Stimulated activated CD4-positive, alpha-beta T cell treated with anti-CD3 and anti-CD28 coated beads, Interleukin-1b, Interleukin-23, amount 100 ng/mL, for 24 hours (primary cell): ENCODE data around the gene PALD1.

Experiments
- DNase-seq, 4 experiments: peaks; one replicate each; pipeline ENCODE4 v3.0.0-alpha.2; 2020; ENCODE audit warnings: low read depth in 4 of 4, low spot score in 1 of 4

PALD1 gene

DNA sequence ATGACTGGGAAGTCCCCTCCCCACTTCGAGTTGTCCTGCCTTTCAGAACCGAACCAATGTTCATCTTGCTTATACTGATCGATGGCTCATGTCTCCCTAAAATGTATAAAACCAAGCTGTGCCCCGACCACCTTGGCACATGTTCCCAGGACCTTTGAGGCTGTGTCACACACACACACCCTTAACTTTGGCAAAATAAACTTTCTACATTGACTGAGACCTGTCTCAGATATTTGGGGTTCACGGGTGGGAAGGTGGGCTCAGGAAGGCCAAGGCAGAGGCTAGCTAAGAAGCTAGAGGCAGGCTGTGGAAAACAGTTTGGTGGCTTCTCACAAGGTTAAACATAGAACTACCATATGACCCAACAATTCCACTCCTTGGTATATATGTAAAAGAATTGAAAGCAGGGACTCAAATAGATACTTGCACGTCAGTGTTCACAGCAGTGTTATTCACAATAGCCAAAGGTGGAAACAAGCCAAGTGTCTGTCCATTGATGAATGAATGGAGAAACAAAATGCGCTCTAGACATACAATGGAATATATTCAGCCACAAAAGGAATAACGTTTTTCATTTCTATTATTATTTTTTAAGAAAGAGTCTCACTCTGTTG lies 108.6 kb downstream of the PALD1 start:
- no peak for DNase-seq

DNA sequence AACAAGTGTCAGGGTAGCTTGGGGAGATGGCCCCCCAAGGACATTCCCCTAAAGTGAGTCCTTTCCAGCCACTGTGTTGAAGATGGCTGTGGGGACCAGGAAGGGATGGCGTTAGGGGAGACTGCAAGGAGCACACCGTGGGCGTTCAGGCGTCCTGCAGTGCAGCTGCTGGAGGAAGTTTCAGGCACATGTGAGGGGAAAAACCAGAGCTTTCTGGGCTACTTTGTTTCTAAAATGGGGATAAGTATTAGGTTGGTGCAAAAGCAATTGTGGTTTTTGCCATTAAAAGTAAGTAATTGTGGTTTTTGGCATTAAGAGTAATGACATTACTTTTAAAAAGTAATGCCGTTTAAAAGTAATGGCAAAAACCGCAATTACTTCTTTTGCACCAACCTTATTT lies 109.7 kb downstream of the PALD1 start:
- DNase-seq = no peak

DNA sequence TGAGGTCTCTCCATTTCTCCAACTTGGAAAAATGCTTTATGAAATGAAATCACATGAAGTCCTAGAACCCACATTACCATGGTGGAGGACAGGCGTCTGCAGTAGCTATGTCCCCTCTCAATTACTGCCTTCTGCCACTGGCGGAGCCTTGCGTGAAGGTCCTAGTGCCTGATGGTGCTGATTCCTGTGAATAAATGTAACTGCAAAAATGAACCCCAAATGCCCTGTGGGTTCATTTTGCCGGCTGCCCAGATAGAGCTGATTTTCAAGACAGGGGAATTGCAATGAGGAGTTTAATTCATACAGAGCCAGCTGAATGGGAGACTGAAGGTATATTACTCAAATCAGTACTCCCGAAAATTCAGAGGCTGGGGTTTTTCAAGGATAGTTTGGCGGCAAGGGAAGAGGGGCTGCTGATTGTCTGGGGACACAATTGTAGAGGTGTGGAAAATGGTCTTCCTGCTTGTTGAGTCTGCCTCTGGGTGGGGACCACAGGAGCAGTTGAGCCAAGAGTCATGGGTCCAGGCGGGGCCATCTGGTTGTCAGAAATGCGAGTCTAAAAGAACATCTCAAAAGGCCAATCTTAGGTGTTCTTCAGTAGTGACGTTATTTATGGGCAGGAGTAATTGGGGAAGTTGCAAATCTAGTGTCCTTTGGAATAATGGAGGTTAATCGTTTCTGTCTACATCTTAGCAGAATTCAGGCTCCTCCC lies 110.4 kb downstream of the PALD1 start:
- DNase-seq = no peak

DNA sequence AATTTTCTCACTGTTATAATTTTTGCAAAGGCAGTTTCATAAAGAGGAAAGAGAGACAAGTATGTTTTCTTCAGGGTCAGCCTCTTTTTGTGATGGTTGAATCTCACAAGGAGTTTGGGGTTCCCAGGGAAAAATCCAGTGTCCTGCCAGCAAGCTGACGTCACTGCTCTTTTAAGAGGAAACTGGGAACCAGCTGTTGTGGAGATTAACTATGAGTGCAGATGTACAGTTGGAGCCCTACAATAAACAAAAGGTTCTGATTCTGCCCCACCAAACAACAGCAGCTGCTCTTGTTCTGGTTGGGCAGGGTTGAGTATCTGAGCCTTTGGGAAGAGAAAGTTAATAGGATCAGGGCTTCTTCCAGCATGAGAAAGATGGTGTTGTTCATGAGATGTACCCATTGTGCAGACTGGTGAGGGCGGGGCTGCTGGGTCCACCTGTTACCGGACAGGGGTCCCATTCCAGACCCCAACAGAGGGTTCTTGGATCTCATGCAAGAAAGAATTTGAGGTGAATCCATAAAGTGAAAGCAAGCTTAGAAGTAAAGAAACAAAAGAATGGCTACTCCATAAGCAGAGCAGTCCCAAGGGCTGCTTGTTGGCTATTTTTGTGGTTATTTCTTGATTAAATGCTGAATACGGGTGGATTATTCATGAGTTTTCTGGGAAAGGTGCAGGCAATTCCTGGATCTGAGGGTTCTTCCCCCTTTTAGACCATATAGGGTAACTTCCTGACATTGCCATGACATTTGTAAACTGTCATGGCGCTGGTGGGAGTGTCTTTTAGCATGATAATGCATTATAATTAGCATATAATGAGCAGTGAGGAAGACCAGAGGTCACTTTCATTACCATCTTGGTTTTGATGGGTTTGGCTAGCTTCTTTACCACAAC lies 111.4 kb downstream of the PALD1 start:
- no peak for DNase-seq

DNA sequence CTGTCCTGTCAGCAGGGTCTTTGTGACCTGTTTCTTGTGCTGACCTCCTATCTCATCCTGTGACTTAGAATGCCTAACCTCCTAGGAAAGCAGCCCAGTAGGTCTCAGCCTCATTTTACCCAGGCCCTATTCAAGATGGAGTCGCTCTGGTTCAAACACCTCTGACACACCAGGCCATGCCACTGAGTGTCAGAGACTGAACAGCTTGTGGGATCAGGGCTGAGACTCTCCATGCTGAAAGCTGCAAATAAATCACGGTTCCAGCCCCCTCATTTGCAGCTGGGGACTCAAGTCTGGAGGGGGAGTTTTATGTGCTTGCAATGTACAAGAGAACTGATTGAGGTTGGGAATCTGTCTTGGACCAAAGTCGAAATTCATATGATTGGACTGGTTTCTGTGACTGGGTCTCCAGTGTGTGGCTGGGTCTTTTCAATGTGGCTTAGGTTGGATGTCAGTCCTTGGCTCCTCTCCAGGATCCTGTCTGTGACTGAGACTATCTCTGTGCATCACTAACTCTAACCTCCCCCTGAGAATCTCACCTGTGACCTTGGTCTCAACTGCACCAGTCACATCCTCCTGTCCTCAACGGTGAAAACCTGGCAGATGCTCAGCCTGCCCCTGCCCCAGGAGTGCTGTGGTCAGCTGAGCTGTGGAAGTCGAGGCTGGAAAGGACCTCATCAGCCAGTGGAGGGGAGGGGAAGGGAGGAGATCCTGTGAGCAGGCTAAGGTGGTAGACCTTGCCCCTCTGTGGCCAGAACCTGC lies 112.3 kb downstream of the PALD1 start:
- no peak for DNase-seq

DNA sequence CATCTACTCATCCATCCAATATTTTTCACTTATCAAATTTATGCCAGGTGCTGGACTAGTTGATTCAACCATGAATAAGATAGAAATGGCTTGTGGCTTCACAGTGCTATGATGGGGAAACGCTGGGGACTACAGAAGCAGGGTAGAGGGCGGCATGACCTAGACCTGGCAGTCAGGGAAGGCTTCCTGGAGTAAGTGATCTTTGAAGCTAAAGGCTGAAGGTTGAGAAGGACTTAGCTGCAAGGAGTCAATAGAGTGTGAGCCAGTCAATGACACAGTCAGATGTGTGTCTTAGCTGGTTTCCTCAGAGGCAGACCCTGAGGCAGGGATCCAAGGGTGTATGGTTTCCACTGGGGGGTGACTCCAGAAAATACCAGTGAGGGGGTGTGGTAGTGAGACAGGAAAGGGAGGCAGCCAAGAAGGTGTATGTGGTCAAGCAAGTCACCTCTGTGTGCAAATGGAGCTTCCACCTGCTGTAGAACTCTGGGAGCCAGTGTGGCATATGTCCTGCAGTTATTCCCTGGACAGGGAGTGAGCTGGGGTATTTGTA lies 113.7 kb downstream of the PALD1 start:
- no peak for DNase-seq

DNA sequence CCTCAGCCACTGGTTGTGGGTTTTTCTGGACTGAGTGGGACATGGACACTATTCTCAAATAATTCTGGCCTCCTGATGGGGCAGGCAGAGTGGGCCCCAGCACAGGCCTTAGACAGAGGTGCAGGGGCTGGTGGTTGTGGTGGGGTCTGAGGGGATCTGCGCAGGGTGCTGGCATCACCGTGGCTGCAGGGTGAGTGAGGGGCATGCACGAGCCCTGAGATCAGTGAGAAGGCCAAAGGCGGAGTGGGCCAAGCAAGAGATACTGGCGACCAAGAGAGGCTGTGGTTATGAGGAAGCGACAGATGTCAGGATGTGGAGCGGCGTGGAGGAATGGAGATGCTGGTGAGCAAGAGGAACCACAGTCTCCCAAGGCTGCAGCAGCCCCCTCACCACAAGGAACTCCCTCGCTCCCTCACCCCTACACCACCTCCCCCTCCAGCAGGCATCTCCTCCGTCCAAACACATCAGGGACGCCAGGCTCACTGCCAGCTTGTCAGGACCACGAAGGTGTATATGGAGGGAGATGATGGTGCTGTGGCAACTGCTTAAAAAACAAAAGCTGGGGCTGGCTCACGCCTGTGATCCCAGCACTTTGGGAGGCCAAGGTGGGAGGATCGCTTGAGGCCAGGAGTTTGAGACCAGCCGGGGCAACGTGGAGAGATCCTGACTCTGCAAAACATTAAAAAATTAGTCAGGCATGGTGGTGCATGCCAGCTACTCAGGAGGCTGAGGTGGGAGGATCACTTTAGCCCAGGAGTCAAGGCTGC lies 114.4 kb downstream of the PALD1 start:
- DNase-seq = no peak

DNA sequence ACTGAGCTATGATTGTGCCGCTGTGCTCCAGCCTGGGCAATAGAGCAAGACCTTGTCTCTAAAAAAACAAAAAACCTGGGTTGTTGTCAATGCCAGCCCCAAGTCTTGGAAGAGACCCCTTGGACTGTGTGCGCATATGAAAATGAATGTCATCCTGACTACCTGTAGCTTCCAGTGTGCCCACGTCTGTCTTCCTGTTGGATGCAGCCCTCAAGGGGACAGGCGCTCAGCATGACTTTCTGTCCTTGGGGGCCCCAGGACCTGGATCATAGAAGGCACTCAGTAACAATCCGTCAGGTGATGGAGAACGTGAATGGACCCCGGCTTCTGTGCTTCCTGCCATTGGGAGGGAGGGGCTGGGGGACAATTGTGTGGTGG lies 114.9 kb downstream of the PALD1 start:
- no peak for DNase-seq

DNA sequence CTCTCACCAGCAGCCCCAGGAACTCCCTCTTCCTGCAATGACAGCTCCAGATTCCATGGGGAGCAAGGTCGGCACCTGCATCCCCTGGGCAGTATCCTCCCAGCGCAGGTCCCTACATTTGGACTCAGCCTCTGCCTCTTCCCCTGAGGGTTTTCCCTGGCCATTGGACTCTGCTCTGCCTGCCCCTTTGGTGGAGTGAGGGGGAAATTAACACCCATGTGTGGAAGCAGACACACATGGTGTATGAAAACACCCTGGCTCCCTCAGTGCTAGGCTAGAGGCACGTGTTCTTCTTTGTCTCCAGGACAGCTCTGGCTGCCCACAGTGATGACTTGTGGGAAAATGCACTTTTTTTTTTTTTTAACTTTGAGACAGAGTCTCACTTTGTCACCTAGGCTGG lies 115.6 kb downstream of the PALD1 start:
- no peak for DNase-seq

DNA sequence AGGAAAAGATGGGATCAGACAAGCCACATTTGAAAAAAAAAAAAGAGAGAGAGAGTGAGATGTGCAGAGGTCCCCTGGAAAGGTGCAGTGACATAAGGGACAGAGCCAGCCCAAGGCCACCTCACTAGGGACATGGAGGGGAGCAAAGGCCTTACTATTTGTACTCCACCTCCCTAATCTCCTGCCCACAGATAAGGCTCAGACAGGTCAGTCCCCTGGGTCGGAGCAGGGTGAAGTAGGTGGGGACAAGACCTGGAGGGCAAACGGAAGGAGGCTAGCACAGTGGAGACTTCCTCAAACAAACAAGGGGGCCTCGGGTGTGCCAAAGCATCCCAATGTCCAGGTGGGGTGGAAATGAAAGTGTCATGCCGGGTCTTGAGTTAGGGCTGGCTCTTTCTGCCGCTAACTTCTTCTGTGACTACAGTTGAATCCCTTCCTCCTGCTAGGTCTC lies 117.0 kb downstream of the PALD1 start:
- DNase-seq = no peak

DNA sequence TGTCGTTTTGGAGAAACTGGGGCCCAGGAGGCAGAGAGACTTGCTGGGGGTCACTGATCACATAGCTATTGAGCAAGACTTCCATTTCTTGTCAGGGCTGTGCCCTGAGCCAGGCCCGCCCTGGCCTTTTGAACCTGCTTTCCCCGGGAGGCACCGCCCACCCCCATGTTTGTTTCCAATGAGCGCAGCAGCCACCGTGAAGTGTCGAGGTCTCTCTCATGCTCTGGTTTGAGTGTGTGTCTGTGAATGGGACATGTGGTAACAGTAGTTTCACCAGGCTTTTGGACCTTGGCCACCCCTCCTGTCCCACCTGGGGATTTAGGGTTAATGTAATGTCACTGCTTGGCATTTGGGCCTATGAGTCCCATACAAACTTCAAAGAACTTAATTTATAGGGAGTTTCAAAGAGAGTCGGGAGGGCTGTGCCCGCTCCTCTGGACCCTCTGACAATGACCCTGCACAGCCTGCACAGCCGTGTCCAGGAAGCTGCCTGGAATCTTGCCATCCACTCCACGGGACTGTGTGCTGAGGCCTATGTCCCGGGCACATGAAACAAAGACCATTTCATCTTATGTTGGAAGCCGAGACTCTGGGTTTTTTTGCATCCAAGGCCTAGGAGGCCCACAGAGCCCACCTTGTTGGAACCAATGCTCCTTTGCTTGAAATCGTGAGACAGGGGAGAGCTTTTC lies 117.7 kb downstream of the PALD1 start:
- no peak for DNase-seq

DNA sequence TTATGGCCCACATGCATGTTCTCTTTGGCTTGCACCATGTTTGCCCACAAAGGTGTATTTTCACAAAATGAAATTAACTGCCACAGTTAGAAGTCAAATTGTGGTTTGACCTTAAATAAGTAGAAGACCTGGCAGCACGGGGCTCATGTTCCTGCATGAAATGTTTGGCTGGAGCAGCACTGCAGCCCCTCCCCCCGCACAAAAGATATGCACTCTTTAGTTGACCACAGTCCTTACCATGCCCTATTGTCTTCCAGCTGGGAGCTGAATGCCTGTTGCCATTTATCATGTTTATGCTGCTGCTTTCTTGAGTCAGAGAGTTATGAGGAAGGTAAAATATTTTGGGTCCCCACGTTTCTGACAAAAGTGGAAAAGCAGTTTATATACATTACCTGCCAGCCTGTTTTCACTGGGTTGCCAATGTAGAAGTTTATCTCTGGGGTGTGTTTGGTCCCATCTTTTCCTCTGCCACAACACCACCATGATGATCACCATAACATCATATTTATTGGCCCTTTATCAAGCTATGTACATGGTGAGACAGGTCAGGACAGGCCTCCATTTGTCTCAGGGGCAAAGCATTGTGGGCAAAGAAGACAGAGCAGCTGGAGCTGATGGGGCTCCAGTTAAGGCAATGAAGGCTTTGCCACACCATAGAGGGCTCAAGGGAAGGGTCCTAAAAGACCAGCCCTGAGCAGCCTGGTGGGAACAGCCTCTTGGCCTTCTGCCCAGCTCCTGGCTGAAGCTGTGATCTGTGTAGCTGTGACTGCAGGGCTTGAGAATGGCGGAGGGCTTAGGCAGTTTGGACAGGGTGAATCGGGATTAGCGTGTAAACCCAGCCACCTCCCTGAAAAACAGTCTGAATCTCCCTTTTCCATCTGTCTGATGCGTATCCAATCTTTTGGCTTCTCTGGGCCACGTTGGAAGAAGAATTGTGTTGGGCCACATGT lies 118.6 kb downstream of the PALD1 start:
- no peak for DNase-seq

DNA sequence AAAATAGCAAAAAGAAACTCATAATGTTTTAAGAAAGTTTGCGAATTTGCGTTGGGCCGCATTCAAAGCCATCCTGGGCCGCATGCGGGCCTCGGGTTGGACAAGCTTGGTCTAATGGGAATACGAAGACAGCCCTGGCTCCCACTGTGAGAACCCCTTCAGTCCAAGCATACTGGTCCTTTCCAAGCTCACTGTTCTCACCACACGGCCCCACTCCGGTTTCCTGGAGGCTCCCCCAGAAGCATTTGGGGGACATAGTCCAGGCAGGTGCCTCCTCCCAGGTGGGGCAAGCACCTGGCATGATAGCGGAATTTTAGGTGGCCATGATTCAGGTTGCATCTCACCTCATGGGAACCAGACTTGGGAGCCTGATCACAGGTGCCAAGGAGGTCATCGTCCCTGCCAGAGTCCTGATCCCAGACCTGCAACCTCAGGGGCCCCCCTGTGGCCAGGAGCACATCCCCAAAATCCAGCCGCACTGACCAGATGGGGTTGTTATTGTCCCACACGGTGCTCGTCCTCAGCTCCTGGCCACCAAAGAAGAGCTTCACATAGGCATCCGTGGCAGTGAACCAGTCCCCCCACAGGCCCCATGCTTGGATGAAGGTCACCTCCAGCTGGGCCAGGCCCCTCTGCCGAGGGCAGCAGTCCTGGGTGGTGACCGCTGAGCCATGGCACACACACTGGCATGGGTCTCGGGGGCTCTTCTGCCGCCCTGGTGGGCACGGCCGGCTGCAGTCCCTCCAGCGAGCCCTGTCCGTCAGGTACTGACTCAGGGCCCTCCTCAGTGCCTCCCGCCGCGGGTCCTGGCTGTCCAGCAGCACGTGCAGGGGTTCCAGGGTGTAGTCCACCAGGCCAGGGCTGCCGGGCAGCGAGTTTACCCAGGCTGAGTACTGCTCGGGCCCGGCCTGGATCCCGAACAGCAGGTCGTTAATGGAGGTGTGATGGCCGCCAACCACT lies 119.6 kb downstream of the PALD1 start:
- no peak for DNase-seq

DNA sequence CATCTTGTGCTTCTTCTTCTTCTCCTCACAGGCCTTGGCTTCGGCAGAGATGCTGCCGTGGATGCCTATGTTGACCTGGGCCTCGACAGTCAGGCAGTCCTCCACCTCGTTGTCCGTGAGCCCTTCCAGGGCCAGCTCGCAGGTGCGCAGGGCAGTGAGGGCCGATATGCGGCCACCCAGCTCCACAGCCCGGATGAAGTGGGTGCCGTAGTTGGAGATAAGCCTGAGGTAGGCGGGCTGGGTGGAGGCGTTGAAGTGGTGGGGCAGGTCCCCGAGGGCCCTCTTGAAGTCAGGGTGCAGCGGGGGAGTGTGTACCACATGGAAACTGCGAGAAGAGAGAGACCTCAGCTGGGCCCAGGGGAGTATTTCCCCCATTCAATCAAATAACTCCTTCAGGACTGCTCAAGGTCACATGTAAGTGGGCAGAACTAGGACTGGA lies 120.3 kb downstream of the PALD1 start:
- no peak for DNase-seq

DNA sequence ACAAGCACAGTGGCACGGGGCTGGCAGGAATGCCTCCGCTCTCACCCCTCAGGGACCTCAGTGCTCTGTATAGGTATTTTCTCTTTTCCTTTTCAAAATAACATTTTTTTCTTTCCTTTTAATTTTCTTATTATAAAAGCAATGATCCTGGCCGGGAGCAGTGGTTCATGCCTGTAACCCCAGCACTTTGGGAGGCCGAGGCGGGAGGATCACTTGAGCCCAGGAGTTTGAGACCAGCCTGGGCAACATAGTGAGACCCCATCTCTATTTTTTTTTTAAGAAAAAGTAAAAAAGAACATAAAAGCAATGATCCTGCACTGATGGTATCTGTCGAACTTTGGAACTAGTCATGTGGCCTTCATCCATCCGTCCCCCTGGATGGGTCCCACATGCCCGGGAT lies 120.8 kb downstream of the PALD1 start:
- no peak for DNase-seq

DNA sequence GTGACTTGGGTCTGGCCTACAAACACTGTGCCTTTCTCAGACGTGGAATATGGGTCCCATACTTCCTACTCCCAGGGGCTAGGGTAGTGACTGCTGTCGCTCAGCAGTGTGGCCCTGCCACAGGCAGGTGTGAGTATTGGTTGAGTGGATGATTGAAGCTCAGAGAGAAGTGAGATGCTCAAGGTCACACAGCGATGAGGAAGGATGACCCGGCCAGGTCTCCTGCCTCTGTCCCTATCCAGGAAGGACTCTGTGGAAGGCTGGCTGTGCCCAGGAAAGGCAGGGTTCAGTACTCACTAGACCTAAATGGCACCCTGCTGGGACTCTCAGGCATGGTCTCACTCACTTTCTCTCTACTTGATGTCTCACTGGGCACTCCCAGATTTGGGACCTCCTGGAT lies 121.2 kb downstream of the PALD1 start:
- no peak for DNase-seq
